ENCODE results near the gene MRPL20. TPM values are rescaled to one million over a fixed set of nuclear protein-coding genes. Genes with fewer than 3 reads are reported as not detected.
"Not testable (repeated sequence)": the region's sequence is repeated elsewhere in the genome, so short reads cannot be mapped to it uniquely, and the experiment has no call there.

Gene MRPL20
- polyA plus RNA-seq, 1 donor from 2014 or later, result 144 TPM

DNA sequence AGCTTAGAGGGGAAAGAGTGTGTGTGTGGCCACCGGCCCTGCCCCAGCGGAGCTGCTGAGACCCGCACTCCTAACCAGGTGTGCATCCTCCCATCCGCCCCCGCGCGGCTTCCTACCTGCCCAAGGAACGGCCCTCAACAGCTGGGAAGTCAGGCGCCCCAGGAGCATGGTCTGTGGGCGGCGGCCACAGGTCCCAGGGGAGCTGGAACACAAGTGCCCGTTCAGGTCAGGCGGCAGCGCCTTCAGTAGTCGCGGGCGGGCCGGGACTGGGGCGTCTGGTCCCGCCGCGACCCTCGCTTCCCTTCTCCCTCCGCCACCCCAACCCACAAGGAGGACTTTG is 32.5 kb downstream of the MRPL20 start:
- no peaks in the 10 kb centered on the region for H3K36me3 Mint-ChIP-seq
- no peaks in the 10 kb centered on the region for H3K9me3 Mint-ChIP-seq
- H3K27ac Mint-ChIP-seq, result peak overlapping the region in 1 of 3 donors; percentile 67
- H3K27me3 Mint-ChIP-seq, result no peaks in the 10 kb centered on the region
- peaks cover 5 to 8% (median 6%) of the 10 kb centered on the region in 3 donors for H3K4me1 Mint-ChIP-seq
- peak overlapping the region; percentile 85 to 93 (median 90) for H3K4me3 Mint-ChIP-seq

DNA sequence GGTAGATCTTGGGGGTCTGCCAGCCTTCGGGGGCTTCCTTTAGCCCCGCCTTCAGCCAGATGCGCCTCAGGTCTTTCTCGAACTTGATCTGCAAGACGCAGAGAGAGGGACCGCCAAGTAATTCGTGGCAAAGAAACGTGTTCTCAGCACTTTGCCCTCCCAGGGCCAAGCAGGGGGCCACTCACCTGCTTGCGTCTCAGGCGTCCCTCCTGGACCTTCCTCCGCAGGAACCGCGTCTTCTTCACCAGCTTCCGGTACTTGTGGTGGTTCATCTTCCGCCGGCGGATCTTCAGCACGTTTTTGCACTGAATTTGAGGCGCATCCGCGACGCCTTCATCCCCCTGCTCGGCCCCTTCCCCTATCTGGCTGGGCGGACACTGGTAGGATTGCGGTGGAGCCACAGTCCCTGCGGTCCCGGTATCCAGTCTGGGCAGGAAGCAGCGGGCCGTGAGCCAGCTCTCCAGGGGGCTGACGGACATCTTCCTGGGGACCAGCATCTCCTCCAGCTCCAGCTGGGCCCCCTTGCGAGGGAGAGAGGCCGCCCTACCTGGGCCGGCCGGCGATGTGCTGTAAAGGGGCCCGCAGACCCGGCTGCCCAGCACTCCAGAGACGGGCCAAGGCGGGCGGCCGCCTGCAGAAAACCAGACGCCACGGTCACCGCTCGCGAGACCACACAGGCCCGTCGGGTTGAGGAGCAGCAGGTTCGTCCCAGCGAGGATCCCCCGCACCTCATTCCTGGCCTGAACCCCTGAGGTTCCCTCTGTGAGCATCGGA is 33.1 kb downstream of the MRPL20 start:
- peaks cover 5 to 8% (median 6%) of the 10 kb centered on the region in 3 donors for H3K4me1 Mint-ChIP-seq
- H3K27me3 Mint-ChIP-seq, result no peaks in the 10 kb centered on the region
- H3K27ac Mint-ChIP-seq, result peak overlapping the region in 1 of 3 donors; percentile 67
- no peaks in the 10 kb centered on the region for H3K9me3 Mint-ChIP-seq
- H3K4me3 Mint-ChIP-seq, result peak overlapping the region; percentile 85 to 93 (median 90)
- H3K36me3 Mint-ChIP-seq, result no peaks in the 10 kb centered on the region

DNA sequence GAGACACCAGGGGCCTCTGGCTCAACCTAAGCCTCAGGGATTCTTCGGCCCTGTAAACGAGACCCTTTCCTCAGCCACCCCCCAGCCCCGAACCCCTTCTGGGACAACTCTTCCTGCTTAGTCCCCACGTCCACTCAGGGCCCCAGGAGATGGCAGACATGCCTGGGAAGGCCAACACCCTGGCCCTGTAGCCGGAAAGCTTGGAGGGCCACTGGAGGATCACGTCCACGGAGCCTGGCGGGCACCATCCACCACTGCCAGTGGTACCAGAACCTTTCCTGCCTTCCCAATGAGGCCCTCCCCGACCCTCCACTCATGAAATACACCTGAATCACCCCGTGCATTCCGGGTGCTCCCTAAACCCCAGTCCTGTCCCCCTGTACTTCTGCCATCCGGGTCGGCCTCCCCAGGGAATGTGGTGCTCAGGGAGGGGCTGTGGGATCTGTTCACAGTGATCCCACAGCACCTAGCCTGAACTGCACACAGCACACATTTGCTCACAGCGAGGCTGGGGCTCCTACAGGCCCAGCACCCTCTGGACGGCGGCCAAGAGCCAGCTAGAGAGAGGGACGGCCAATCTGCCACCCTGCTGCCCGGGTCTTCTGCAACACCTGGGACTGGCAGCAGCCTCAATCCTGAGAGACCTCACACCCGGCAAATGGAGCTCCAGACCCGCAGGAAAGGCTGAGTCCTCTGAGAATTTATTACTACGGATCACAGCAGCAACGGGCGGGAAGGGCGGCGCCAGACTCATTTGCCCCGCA is 33.9 kb downstream of the MRPL20 start:
- peak overlapping the region in 1 of 3 donors; percentile 45 for H3K27ac Mint-ChIP-seq
- no peaks in the 10 kb centered on the region for H3K27me3 Mint-ChIP-seq
- no peaks in the 10 kb centered on the region for H3K9me3 Mint-ChIP-seq
- no peaks in the 10 kb centered on the region for H3K36me3 Mint-ChIP-seq
- peak overlapping the region; percentile 63 to 89 (median 86) for H3K4me3 Mint-ChIP-seq
- H3K4me1 Mint-ChIP-seq, result peaks cover 5 to 8% (median 6%) of the 10 kb centered on the region in 3 donors

DNA sequence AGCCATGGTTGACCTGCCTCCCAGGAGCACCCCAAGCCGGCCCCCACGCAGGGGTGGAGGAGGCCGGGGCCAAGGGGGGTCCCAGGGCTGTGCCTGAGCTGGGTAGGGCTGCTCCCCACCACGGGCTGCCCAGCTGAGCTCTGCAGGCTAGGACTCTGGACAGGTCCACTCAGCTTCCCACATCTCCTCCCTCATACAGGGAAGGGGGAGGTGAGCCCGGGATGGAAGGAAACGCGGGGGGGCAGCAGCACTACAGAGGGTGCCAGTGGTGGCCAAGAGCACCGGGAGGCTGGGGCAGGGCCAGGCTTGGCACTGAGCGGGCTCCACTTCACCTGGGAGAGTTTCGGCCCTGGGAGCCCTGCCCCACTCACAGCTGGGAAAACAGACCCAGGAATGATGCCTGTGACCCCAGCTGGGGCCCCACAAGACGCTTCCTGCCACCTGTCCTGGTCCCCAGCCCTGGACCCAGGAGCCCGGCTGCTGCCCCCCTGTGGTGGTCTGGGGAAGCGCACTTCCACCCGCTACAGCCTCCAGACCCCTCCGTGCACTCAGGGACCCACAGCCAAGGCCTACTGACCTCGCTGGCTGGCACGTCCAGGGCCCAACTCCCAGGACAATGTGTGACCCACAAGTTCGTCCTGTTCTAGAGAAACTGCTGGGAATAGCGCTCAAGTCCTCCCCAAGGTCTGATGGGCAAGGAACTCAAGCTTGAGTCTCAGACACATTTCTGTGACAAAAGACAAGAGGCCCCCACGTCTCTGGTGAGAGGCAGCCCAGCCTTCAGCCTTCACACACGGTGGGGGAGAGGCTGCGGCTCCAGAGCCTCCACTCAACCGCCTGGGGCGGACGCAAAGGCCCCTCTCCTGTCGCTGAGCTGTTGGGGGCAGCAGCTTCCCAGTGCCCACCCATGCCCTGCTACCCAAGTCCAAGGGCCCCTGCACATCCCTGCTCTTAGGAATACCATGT is 35.1 kb downstream of the MRPL20 start:
- Mint-ChIP-seq H3K4me3 (peak overlapping the region in 3 of 4 donors; percentile 52 to 84 (median 59)), H3K27me3 (no peaks in the 10 kb centered on the region), H3K9me3 (no peaks in the 10 kb centered on the region), H3K4me1 (peaks cover 5 to 8% (median 6%) of the 10 kb centered on the region in 3 donors), H3K27ac (peak overlapping the region; percentile 84 to 91 (median 85)), H3K36me3 (no peaks in the 10 kb centered on the region)

DNA sequence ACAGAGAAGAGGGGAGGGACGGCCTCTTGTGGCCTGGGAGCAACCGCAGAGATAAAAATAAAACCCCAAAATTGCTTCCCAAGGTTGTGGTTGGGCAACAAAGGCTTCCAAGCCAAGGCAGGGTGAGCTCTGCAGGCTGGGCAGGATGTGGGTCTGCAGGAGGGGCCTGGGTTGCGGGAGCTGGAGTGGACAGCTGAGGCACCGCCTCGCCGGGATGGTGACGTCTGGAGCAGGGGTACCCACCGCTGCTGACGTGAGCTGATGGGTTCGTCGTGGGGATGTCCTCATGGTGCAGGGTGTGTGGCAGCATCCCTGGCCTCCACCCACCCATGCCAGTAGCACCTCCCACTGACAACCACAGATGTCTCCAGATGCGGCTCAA is 35.7 kb downstream of the MRPL20 start:
- Mint-ChIP-seq H3K4me3 (peak overlapping the region in 1 of 4 donors; percentile 84), H3K27me3 (no peaks in the 10 kb centered on the region), H3K36me3 (no peaks in the 10 kb centered on the region), H3K4me1 (peaks cover 5 to 8% (median 6%) of the 10 kb centered on the region in 3 donors), H3K9me3 (no peaks in the 10 kb centered on the region), H3K27ac (peak overlapping the region in 1 of 3 donors; percentile 84)

DNA sequence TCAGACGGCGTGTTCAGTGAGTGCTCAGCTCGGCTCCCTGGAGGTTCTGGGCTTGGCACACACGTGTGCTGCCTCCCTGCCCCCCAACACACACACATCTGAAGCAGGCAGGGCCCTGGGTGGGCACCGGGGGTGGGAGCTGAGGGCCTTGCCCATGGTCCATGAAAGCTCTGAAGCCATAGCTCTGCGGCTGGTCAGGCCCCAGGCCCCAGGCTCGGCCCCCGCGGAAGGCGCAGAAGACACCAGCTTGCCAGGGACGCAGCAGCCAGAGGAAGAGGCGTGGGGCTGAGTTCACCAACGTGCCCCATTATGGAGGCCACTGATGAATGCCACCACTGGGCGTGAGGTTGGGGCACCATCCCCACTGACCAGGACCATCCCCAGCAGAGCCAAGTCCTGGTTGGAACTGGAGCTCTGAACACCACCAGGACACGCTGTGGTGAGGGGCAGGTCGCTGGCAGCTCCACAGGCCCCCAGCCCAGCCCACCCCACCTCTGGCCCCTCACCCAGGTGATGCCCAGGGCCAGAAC is 36.3 kb downstream of the MRPL20 start:
- Mint-ChIP-seq H3K27me3 (no peaks in the 10 kb centered on the region), H3K9me3 (no peaks in the 10 kb centered on the region), H3K27ac (peak overlapping the region in 1 of 3 donors; percentile 84), H3K4me3 (peak overlapping the region in 1 of 4 donors; percentile 48), H3K36me3 (no peaks in the 10 kb centered on the region), H3K4me1 (peaks cover 5 to 8% (median 6%) of the 10 kb centered on the region in 3 donors)

DNA sequence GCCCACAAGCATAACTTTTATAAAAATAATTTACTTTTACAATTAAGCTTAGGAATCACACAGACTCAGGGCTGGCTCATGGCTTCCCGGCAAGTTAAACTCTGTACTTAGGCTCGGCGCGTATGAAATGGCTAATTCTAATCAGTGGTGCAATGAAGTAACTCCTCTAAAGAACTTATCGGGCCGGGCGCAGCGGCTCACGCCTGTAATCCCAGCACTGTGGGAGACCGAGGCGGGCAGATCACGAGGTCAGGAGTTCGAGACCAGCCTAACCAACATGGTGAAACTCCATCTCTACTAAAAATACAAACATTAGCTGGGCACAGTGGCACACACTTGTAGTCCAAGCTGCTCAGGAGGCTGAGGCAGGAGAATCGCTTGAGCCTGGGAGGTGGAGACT is 37.0 kb downstream of the MRPL20 start:
- peak overlapping the region in 1 of 4 donors; percentile 48 for H3K4me3 Mint-ChIP-seq
- not testable (repeated sequence) for H3K9me3 Mint-ChIP-seq, H3K36me3 Mint-ChIP-seq, H3K4me1 Mint-ChIP-seq, H3K27me3 Mint-ChIP-seq
- H3K27ac Mint-ChIP-seq, result peak overlapping the region in 1 of 3 donors; percentile 53

DNA sequence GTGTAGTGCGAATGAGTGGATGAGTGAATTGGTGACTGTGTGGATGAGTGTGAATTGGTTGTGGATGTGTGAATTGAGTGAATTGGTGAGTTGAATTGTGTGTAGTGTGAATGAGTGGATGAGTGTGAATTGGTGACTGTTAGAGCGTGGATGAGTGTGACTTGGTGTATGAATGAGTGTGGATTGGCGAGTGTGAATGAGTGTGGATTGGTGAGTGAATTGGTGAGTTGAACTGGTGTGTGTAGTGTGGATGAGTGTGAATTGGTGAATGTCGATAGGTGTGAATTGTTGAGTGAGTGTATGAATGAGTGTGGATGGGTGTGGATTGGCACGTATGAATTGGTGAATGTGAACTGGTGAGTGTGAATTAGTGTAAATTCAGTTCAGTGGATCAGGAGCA is 39.8 kb downstream of the MRPL20 start:
- no peak overlapping the region for H3K27ac Mint-ChIP-seq
- H3K4me1 Mint-ChIP-seq, result peaks cover 0 to 2% (median 2%) of the 10 kb centered on the region in 3 donors
- H3K4me3 Mint-ChIP-seq, result no peak overlapping the region
- no peaks in the 10 kb centered on the region for H3K27me3 Mint-ChIP-seq
- H3K36me3 Mint-ChIP-seq, result no peaks in the 10 kb centered on the region
- no peaks in the 10 kb centered on the region for H3K9me3 Mint-ChIP-seq

DNA sequence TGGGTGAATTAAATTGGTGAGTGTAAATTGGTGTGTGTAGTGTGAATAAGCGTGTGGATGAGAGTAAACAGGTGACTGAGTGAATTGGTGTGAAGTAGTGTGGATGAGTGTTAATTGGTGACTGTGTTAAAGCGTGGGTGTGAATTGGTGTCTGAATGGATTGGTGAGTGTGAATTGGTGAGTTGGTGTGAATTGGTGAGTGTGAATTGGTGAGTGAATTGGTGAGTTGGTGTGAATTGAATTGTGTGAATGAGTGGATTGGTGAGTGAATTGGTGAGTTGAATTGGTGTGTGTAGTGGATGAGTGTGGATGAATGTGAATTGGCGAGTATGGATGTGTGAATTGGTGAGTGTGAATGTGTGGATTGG is 40.4 kb downstream of the MRPL20 start:
- no peaks in the 10 kb centered on the region for H3K9me3 Mint-ChIP-seq
- peaks cover 0 to 4% (median 2%) of the 10 kb centered on the region in 3 donors for H3K4me1 Mint-ChIP-seq
- H3K27ac Mint-ChIP-seq, result no peak overlapping the region
- H3K27me3 Mint-ChIP-seq, result no peaks in the 10 kb centered on the region
- H3K36me3 Mint-ChIP-seq, result no peaks in the 10 kb centered on the region
- H3K4me3 Mint-ChIP-seq, result no peak overlapping the region

DNA sequence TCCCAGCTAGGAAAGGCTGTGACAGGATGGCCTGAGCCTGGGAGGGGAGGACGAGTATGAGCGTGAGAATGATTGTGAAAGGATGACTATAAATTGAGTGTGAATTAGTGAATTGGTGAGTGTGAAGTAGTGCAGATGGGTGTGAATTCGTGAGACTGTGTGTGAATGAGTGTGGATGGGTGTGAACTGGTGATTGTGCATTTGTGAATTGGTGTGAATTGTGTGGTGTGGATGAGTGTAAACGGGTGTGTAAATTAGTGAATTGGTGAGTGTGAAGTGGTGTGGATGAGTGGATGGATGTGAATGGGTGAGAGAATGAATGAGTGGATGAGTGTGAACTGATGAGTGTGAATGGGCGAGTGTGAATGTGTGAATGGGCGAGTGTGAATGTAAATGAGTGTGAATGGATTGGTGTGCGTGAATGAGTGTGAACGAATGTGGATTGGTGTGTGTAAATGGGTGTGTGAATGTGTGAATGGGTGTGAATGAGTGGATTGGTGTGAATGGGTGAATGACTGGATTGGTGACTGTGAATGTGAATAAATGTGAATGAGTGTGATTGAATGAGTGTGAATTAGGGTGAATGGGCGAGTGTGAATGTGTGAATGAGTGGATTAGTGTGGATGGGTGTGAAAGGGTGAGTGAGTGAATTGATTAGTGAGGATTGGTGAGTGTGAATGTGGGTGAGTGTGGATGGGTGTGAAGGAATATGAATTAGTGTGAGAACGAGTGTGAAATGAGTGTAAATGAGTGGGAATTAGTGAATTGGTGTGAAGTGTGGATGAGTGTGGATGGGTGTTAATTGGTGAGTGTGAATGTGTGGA is 41.0 kb downstream of the MRPL20 start:
- Mint-ChIP-seq H3K27ac (no peak overlapping the region), H3K27me3 (no peaks in the 10 kb centered on the region), H3K9me3 (no peaks in the 10 kb centered on the region), H3K36me3 (no peaks in the 10 kb centered on the region), H3K4me1 (peaks cover 0 to 4% (median 2%) of the 10 kb centered on the region in 3 donors), H3K4me3 (no peak overlapping the region)

DNA sequence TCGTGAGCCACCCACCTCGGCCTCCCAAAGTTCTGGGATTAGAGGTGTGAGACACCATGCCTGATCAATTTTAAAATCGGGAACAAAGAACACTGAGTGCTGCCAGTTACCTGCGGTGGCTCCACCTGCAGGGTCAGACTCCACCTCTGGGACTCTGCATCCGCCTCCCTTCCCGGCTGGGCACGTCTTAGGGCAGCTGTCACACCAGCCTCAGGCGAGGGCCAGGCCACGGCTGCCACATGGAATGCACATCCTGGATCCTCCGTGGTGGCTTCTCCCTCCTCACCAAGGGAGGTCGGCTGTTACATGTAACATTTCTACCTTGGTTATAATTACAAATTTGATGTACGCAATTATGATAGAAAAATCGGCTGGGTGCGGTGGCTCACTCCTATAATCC is 42.8 kb downstream of the MRPL20 start:
- Mint-ChIP-seq H3K36me3 (peaks cover 2% of the 10 kb centered on the region), H3K27ac (no peak overlapping the region), H3K9me3 (no peaks in the 10 kb centered on the region), H3K4me3 (no peak overlapping the region), H3K27me3 (peaks cover 6% of the 10 kb centered on the region), H3K4me1 (peaks cover under 1 to 5% (median 4%) of the 10 kb centered on the region in 3 donors)

DNA sequence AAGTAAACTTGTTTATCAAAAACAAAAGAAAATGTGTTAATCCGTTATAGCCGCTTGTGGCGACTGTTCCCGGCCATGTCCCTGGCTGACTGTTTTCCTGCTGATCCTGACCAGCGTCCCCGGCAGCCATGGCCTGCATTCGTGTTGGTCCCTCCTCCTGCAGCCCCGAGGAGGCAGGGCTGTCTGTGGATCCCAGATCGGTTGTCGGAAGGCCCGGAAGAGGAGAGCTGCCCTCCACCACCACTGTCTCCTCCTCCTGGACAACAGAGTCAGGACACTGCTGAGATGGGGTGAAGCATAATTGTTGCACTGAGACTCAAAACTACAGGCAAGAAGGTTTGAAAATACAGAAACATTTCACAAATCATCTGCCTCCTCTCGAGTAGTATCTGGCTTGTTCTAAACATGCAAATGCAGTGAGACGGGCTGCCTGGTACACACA is 45.1 kb downstream of the MRPL20 start:
- H3K4me3 Mint-ChIP-seq, result peak overlapping the region in 1 of 4 donors; percentile 50
- peaks cover 2% of the 10 kb centered on the region for H3K36me3 Mint-ChIP-seq
- H3K27ac Mint-ChIP-seq, result no peak overlapping the region
- peaks cover 17% of the 10 kb centered on the region for H3K27me3 Mint-ChIP-seq
- no peaks in the 10 kb centered on the region for H3K9me3 Mint-ChIP-seq
- H3K4me1 Mint-ChIP-seq, result peaks cover 3 to 6% (median 6%) of the 10 kb centered on the region in 3 donors

DNA sequence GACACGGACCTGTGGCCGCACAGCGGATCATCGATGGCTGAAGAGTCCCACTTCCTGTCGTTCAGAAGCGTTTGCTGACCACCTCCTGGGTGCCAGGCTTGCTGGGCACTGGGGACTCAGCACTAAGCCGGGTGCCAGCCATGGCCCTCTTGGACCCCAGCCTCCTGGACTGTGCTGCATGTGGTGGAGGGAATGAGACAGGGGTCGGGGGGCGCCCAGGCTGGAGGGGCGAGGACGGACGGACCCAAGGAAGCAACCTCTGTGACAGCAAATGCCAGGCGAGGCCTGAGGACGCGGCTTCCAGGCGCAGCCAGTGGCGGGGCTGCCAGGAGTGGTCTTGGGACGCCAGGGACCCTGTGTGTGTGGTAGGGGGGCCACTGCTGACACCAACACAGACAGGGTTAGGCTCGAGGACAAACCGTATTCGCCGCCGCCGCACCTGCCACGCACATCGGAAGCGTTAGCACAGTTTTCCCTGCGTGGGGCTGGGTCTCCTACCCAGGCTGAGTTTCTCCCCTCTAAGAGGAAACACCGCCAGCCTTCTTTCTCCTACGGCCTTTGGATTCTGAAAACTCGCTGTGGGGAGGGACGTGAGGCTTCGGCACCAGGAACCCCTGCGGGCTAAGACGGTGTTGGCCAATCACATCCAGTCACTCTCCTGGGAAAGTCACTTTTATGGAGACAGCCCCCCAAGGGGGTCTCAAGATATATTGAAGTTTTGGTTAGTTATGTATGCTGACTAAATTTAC is 45.7 kb downstream of the MRPL20 start:
- Mint-ChIP-seq H3K4me1 (peaks cover 3 to 6% (median 6%) of the 10 kb centered on the region in 3 donors), H3K27ac (no peak overlapping the region), H3K36me3 (peaks cover 2% of the 10 kb centered on the region), H3K9me3 (no peaks in the 10 kb centered on the region), H3K4me3 (no peak overlapping the region), H3K27me3 (peaks cover 17% of the 10 kb centered on the region)
